ENCODE results near the gene NAALADL1. TPM values are rescaled to one million over a fixed set of nuclear protein-coding genes. Genes with fewer than 3 reads are reported as not detected.

The NAALADL1 gene
- total and polyA plus RNA-seq, 12 donors: 1.3 to 15.7 (median 5.5) TPM

DNA sequence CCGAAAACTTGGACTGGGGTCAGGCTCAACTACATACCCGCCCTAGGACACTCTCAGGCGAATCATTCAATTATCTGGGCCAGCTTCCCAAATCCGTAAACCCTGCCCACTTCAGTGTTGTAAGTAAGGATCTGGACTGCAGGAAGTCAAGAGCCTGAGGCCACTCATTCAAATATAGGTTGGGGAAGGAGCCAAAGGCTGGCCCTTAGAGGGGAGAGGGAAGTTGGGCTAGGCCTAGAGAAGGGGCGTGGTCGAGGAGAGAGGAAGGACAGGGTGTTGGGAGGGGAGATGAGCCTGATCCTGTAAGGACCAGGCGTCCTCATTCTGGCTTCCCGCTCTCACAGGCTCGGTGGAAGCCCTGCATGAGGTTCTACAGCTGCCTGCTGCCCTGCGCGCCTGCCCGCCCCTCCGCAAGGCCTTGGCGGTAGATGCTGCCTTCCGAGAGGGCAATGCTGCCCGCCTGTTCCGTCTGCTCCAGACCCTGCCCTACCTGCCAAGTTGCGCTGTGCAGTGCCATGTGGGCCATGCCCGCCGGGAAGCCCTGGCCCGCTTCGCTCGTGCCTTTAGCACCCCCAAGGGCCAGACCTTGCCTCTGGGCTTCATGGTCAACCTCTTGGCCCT lies 14.4 kb downstream of the NAALADL1 start:
- Histone ChIP-seq H3K4me1 (replicated peaks in 1 of 2) (peaks cover 0 to 31% of the 10 kb centered on the region in 2 donors), H3K27ac (no peak overlapping the region), H3K9me3 (replicated peaks in 1 of 3) (no peaks in the 10 kb centered on the region), H3K4me3 (no peak overlapping the region), H3K27me3 (no peaks in the 10 kb centered on the region), H3K36me3 (replicated peaks in 1 of 2) (no peaks in the 10 kb centered on the region)
- intact Hi-C loops (cut with DNase I): no loop called here
- peak in 6 of 7 donors; percentile 31 to 69 (median 51) for DNase-seq
- no peak for TF ChIP-seq POLR2A (IDR thresholded peaks at IDR 0.05)
- no peak for TF ChIP-seq CTCF (IDR thresholded peaks at IDR 0.05)
- WGBS, 4 donors: 58 to 84% (median 79%) methylated on average over 7 to 23 of the region's 23 CpGs

DNA sequence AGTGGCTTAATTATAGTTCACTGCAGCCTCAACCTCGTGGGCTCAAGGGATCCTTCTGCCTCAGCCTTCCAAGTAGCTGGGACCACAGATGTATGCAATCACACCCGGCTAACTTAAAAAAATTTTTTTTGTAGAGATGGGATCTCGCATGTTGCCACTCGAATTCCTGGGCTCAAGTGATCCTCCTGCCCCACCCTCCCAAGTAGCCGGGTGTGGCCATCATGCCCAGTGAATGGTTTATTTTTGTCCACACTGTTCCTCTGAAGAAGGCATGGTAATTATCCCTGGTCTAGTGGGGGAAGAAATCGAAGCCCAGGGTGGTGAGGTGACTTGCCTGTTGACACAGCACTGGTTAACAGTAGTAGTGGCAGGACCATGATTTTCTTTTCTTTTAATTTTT lies 15.5 kb downstream of the NAALADL1 start:
- intact Hi-C loops (cut with DNase I): no loop called here
- Histone ChIP-seq H3K9me3 (replicated peaks in 1 of 3) (no peaks in the 10 kb centered on the region), H3K36me3 (replicated peaks in 1 of 2) (peaks cover 0 to 8% of the 10 kb centered on the region in 2 donors), H3K4me3 (no peak overlapping the region), H3K27me3 (no peaks in the 10 kb centered on the region), H3K27ac (no peak overlapping the region), H3K4me1 (replicated peaks in 1 of 2) (peaks cover 0 to 31% of the 10 kb centered on the region in 2 donors)
- no peak for TF ChIP-seq POLR2A (IDR thresholded peaks at IDR 0.05)
- TF ChIP-seq CTCF (IDR thresholded peaks at IDR 0.05): no peak
- no peak for DNase-seq
- WGBS, 4 donors: 89 to 96% (median 93%) methylated on average over 6 of the region's 6 CpGs

- DNase-seq: peak; percentile 84 to 92 (median 88)
- H3K4me3 ChIP-seq: peak within 1 kb of the TSS; percentile 74 to 99 (median 82)
- H3K36me3 ChIP-seq (replicated peaks in 1 of 2): peaks cover 0 to 17% of the 10 kb centered on the region in 2 donors
- peak within 1 kb of the TSS; percentile 78 to 95 (median 90) for H3K27ac ChIP-seq
- TF ChIP-seq CTCF (IDR thresholded peaks at IDR 0.05) (no peak), POLR2A (IDR thresholded peaks at IDR 0.05) (peak in 1 of 2 donors; percentile 69)
- 0 to 1% (median 0%) methylated on average over 10 to 91 of the region's 91 CpGs for WGBS, 4 donors
- no peaks in the 10 kb centered on the region for H3K27me3 ChIP-seq
- H3K9me3 ChIP-seq (replicated peaks in 1 of 3): no peaks in the 10 kb centered on the region
- intact Hi-C loops (cut with DNase I): no loop called here
- H3K4me1 ChIP-seq (replicated peaks in 1 of 2): peaks cover 0 to 31% of the 10 kb centered on the region in 2 donors
Observed at GRCh38 chr11:65040847-65041622, 17.3 kb downstream of the NAALADL1 start, which contains the start of gene SAC3D1. TSS of gene SAC3D1 (plus strand) at chr11:65041210. CDS start at chr11:65041293, 83 bp downstream.

DNA sequence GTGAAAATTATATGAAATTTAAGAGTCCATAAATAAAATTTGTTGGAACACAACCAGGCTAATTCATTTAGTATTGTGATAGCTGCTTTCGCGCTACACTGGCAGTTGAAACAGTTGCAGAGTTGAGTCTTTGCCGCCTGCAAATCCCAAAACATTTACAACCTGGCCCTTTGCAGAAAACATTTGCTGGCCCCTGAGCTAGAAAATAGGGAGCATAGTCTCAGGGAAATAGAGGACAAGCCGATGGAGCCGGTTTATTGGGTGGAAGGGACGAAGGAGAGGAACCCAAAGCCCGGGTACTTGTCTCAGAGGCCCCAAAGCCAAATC lies 17.9 kb downstream of the NAALADL1 start:
- H3K36me3 ChIP-seq (replicated peaks in 1 of 2): peaks cover 0 to 22% of the 10 kb centered on the region in 2 donors
- WGBS, 4 donors: 9 to 15% (median 12%) methylated on average over 7 of the region's 7 CpGs
- TF ChIP-seq CTCF (IDR thresholded peaks at IDR 0.05) (no peak), POLR2A (IDR thresholded peaks at IDR 0.05) (no peak)
- H3K27me3 ChIP-seq: no peaks in the 10 kb centered on the region
- intact Hi-C loops (cut with DNase I): no loop called here
- DNase-seq: no peak
- peak overlapping the region; percentile 74 to 99 (median 82) for H3K4me3 ChIP-seq
- H3K4me1 ChIP-seq (replicated peaks in 1 of 2): peaks cover 0 to 31% of the 10 kb centered on the region in 2 donors
- H3K27ac ChIP-seq: peak overlapping the region; percentile 78 to 95 (median 90)
- no peaks in the 10 kb centered on the region for H3K9me3 ChIP-seq (replicated peaks in 1 of 3)
